HG03565 (cell line): ENCODE results near the gene NPIPA1.
"Not testable (repeated sequence)": the region's sequence is repeated elsewhere in the genome, so short reads cannot be mapped to it uniquely, and the experiment has no call there.

Source experiments
- ATAC-seq: cut with Tn5 transposase; IDR thresholded peaks from one replicate; pipeline ENCODE4 v1.9.1; 2021; ENCODE audit warnings: mild to moderate bottlenecking, moderate library complexity; ENCODE audit not compliant: unreplicated experiment

Gene NPIPA1

DNA sequence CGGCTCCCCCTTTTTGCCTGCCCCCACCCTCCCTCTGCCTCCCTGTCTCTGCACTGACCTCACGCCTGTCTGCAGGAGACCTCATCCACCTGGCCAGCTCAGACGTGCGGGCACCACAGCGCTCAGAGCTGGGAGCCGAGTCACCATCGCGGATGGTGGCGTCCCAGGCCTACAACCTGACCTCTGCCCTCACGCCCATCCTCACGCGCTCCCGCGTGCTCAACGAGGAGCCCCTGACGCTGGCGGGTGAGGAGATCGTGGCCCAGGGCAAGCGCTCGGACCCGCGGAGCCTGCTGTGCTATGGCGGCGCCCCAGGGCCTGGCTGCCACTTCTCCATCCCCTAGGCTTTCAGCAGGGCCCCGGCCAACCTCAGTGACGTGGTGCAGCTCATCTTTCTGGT, 8.1 kb upstream of the NPIPA1 start:
- ATAC-seq, result not testable (repeated sequence)

DNA sequence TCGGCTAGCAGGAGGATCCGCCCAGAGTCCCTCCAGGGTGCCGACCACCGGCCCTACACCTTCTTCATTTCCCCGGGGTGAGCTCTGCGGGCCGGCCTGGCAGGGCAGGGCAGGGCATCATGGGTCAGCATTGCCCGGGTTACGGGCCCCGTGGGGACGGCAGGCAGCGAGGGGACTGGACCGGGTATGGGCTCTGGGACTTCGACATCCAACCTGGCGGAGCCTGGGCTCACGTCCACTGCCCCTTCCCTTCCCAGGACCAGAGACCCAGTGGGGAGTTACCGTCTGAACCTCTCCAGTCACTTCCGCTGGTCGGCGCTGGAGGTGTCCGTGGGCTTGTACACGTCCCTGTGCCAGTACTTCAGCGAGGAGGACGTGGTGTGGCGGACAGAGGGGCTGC, 7.0 kb upstream of the NPIPA1 start:
- not testable (repeated sequence) for ATAC-seq

DNA sequence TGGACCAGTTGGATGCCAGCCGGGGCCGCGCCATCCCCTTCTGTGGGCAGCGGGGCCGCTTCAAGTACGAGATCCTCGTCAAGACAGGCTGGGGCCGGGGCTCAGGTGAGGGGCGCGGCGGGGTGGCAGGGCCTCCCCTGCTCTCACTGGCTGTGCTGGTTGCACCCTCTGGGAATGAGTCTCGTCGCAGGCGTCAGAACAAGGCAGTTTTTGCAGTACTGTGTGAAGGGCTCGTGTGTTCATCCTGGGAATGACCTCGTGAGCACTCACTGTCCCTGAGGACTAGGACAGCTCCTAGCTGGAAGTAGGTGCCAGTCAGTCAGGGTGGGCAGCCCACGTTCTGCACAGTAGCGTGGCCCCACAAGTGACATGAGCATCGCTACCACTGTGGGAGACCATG, 6.3 kb upstream of the NPIPA1 start:
- not testable (repeated sequence) for ATAC-seq

DNA sequence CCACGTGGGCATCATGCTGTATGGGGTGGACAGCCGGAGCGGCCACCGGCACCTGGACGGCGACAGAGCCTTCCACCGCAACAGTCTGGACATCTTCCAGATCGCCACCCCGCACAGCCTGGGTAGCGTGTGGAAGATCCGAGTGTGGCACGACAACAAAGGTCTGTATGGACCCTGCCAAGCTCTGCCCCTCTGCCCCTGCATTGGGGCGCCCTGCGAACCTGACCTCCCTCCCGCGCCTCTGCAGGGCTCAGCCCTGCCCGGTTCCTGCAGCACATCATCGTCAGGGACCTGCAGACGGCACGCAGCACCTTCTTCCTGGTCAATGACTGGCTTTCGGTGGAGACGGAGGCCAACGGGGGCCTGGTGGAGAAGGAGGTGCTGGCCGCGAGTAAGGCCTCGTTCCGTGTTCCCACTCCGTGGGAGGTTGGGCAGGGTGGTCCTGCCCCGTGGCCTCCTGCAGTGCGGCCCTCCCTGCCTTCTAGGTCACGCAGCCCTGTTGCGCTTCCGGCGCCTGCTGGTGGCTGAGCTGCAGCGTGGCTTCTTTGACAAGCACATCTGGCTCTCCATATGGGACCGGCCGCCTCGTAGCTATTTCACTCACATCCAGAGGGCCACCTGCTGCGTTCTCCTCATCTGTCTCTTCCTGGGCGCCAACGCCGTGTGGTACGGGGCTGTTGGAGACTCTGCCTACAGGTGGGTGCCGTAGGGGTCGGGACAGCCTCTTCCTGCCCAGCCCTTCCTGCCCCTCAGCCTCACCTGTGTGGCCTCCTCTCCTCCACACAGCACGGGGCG, 4.5 kb upstream of the NPIPA1 start:
- not testable (repeated sequence) for ATAC-seq

DNA sequence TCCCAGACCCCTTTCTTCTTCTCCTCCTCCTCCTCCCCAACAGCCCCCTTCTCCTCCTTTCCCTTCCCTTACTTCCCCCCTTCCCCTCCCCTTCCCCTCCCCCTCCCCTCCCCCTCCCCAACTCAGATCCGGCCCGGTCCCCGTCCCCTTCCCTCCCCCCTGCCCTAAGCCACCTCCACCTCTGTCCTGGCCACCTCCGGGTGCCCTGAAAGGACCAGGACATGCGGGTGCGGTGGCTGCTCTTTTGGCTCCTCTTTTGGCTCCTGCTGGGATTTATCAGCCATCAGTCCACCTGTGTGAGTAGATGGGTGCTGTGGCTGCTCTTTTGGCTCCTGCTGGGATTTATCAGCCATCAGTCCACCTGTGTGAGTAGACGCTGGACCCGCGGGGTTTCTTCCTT, 751 bp downstream of the NPIPA1 start:
- ATAC-seq, result not testable (repeated sequence)

DNA sequence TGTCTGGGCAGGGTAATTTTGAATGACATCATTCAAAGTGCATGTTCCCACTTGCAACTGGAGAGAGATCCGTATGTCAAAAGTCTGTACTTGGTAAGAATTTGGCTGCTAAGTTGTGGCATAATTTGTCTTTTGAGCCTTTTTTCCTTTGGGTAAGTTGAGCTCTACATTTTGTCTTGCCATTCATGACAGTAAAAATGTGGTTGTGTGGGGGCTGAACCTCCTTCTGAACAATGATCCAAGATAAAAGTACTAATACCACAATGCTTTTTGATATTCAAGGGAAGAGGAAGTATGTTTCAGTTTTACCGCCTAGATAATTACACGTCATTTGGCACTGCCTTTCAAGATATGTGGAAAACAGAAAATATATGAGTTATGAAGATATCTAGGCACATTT, 5.4 kb downstream of the NPIPA1 start:
- ATAC-seq, result not testable (repeated sequence)

DNA sequence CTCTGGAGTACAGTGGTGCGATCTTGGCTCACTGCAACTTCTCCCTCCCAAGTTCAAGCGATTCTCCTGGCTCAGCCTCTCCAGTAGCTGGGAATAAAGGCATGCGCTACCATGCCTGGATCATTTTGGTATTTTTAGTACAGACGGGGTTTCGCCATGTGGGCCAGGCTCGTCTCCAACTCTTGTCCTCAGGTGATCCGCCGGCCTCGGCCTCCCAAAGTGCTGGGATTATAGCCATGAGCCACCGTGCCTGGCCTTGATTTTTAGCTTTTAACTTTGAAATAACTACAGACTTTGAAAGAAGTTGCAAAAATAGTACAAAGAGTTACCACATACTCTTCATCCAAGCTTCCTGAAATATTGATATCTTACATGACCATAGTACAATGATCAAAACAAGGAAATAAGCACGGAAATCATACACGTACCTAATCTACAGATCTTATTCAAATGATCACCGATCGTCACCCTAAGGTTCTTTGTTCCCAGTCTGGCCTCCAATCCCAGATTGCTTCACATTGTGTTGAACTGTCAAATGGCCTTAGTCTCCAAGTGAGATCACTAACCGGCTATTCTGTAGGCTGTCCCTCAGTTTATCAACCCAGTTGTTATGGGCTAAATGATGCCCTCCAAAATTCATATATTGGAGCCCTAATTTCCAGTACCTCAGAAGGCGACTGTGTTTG, 18.4 kb downstream of the NPIPA1 start:
- ATAC-seq, result no peak

DNA sequence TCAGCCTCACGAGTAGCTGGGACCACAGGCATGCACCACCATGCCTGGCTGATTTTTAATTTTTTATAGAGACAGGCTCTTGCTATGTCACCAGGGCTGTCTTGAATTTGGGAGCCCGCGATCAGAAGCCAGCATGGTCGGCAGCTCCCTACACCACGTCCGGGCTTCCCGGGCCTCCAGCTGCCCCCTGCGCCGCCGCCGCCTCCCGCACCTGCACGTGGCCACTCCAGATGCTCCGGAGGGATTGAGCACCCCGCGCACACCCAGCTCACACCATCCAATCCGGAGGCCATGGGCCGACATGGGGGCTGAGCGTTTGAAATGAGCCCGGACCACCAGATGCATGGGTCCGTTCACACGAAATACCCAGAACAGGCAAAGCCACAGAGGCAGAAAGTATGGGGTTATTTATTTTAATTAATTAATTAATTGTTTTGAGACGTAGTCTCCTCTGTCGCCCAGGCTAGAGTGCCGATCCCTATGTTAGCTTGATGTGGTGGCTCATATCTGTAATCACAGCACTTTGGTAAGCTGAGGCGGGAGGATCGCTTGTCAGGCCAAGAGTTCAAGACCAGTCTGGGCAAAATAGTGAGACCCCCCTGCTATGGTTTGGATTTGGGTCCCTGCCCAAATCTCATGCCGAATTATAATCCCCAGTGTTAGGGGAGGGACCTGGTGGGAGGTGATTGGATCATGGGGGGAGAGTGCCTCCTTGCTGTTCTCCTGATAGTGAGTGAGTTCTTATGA, 20.5 kb downstream of the NPIPA1 start:
- no peak for ATAC-seq

DNA sequence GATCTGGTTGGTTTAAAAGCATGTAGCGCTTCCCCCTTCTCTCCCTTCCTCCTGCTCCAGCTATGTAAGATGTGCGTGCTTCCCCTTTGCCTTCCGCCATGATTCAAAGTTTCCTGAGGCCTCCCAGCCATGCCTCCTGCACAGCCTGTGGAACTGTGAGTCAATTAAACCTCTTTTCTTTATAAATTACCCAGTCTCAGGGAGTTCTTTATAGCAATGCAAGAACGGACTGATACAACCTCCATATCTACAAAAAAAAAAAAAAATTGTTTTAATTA, 21.0 kb downstream of the NPIPA1 start:
- ATAC-seq, result no peak

DNA sequence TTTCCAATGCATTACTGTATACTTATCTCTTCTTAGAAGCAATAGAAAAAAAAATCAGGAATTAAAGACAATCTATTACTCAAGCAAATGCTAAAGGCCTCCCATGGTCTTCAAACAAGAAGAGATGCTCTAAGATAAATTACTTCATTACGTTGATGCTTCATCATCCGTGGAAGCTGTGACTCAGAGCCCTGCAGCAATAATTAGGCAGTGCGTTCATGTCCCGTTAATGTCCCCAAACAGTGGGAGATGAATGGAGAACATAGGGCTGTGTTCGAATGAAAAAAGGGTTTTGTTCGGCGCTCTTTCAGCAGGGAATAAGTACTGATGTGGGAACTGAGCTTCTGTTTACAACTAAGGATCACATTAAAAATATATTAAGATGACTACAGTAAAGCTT, 21.7 kb downstream of the NPIPA1 start:
- no peak for ATAC-seq

DNA sequence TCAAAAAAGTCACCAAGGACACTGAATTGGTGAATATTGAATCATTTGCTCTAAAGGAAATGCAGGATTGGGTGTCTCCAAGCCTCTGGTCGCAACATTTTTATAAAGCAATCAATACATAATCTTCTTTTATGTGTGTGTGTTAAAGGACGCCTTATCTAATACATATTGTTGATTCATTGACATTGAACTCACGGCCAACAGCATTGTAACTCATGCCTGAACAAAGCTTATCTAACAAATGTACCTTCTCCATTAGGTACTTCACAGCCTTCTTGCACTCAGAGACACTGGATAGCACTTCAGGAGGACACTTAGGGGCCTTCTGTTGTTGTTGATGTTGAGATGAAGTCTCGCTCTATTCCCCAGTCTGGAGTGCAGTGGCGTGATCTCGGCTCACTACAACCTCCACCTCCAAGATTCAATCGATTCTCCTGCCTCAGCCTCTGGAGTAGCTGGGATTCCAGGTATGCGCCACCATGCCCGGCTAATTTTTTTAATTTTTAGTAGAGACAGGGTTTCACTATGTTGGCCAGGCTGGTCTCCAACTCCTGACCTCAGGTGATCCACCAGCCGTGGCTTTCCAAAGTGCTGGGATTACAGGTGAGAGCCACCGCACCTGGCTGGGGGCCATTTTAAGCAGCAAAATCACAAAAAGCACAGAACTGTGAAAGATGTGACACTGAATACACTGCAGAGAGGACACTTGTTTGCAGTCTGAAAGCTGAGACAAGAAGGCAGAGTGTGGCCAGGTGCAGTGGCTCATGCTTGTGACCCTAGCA, 24.4 kb downstream of the NPIPA1 start:
- ATAC-seq, result no peak

DNA sequence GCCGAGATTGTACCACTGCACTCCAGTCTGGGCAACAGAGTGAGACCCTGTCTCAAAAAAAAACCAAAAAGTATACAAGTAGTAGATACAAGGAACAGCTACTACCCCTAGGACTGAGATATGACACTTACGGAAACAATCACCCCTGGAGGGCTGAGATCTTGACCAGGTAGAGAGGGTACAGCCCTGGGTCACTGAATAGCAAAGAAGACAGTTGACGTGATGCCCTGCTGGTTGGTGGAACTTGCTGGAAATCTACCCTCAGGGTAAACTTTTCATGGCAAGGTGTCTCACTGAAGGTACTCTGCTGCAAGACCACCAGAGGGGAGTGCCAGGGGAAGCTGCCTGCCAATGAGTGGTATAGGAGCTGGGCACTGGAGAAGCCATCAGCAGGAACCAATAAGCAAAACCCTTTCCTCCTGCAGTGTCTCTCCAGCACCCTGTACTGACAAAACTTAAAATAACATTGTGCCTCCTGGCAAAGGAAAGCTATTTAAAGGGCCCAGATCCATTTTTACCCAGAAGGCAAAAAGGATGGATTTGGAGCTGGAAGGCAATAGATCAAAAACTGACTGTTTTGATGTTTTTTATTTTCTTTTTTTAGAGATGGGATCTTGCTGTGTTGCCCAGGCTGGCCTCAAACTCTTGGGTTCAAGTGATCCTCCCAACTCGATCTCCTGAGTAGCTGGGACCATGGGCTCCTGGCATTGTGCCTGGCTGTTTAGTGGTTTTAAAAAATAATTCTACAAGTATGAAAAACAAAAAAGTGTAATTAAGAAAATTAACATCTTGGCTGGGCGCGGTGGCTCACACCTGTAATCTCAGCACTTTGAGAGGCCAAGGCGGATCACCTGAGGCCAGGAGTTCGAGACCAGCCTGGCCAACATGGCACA, 26.3 kb downstream of the NPIPA1 start:
- no peak for ATAC-seq

DNA sequence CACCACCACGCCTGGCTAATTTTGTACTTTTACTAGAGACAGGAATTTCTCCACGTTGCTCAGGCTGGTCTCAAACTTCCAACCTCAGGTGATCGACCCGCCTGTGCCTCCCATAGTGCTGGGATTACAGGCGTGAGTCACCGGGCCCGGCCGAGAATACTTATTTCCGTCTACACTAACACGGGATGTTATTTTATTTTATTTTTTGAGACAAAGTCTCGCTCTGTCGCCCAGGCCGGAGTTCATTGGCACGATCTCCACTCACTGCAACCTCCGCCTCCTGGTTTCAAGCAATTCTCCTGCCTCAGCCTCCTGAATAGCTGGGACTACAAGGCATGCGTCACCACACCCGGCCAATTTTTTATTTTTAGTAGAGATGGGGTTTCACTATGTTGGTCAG, 28.1 kb downstream of the NPIPA1 start:
- ATAC-seq, result no peak

DNA sequence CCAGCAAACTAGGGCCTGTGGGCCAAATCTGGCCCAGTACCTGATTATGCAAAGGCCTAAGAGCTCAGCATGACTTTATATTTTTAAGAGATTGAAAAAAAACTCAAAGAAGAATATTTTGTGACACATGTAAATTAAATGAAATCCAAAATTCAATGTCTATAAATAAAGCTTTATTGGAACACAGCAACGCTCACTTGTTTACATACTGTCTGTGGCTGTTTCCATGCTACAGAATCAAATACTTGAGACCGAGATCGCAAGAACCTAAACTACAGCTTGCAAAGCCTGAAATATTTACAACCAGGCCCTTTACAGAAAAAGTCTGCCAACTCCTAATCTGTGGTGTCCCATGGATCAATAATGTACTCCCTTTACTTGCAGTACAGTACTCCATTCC, 32.6 kb downstream of the NPIPA1 start:
- not testable (repeated sequence) for ATAC-seq

DNA sequence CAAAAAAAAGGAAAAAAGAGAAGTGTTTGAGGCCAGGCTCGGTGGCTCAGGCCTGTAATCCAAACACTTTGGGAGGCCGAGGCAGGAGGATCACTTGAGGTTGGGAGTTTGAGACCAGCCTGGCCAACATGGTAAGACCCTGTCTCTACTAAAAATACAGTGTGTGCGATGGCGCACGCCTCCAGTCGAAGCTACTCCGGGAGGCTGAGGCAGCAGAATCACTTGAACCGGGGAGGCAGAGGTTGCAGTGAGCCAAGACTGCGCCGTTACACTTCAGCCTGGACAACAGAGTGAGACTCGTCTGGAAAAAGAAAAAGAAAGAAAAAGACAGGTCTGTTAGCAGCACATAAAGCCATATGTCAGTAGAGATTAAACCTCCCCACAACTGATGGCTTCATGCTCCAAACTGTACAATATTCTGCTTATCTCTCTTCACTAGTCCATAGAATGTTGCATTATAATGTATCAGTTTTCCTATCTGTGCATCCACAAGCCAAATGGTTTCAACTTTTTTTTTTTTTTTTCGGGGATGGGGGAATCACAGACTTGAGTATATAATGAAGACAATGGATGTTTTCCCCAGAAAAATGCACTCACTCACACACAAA, 34.5 kb downstream of the NPIPA1 start:
- ATAC-seq, result not testable (repeated sequence)

DNA sequence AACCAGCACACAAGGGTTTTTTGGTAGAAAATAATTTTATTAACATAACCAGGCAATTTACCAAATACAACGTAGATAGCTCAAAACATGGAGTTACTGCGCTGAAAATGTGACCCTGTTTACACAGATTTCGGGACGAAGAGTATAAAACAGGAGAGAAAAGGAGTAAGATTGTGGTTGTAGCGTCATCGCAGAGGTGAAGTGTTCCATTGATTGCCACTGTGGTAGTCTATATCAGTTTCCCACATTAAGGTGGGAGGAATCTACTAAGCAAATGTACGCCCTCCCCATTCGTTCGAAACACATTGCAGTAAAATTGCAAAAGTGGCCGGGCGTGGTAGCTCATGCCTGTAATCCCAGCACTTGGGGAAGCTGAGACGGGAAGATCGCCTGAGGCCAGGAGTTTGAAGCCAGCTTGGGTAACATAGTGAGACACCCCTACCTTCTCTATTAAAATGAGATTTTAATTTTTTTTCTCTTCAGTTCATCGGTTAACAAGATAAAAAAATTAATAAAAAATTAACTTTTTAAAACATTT, 36.6 kb downstream of the NPIPA1 start:
- ATAC-seq, result not testable (repeated sequence)

DNA sequence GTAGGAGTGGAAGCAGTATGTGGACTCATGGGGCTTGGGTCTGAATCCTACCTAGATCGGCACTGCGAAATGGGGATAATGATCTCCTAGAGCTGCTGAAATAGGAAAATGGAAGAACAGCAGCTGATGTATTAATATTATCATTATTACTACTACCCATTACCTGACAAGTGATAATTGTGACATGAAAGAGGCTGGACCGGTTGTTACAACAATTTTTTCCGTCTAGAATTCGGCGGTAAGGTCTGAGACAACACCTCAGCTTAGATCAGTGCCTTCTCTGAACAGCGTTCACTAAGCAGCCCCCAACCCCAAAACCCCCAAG, 37.0 kb downstream of the NPIPA1 start:
- not testable (repeated sequence) for ATAC-seq

DNA sequence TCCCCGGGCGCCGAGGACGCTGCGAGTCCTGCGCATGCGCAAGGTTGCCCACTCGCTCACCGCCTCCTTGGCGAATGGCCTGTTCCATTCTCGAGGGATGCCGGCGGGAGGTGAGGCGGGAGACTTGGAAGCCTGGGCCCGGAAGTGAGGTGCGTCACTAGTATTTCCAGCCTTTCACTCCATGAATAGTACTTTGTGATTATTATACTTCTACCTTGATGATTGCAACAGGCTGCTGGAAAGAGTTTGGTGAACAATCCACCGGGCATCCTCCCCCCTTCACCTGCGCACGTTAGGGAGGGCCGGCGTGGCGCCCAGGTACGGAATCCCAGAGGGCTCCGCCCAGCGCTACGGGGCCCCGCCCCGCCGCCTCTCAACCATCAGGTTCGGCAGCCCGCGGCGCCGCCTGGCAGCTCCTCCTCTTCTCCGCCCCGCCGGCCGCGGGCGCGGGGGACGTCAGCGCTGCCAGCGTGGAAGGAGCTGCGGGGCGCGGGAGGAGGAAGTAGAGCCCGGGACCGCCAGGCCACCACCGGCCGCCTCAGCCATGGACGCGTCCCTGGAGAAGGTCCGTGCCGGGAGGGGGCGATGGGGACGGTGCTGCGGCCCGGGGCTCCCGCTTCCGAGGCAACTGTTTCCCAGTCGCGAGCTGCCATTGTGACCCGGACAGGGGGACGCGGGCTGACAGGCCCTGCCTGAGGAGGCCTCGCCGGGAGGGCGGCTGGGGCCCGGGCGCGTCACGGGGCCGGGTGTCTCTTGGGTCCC, 37.6 kb downstream of the NPIPA1 start, which contains the start of gene PDXDC1:
PDXDC1 (plus strand) TSS at position 371 of the 762 bp plus-strand sequence; CDS start at position 545, 174 bp downstream.
- ATAC-seq, result peak; percentile 88
